Activated CD4-positive, alpha-beta memory T cell treated with anti-CD3 and anti-CD28 coated beads, Interleukin-2, amount 10 ng/mL, durations not matched to agents 7 days and 5 days (primary cell): ENCODE data around the gene SETD2. TPM values are rescaled to one million over a fixed set of nuclear protein-coding genes. Genes with fewer than 3 reads are reported as not detected.

Source experiments
- CTCF ChIA-PET: fragments of 350-600 bp; sonication (Branson Sonifier 250); formaldehyde crosslinking; loops from one replicate; lab custom pipeline; 2021; ENCODE audit warnings: antibody characterized with exemption, inconsistent platforms; lab: Charles Lee
- POLR2A ChIA-PET: fragments of 350-600 bp; sonication (Branson Sonifier 250); formaldehyde crosslinking; loops from one replicate; lab custom pipeline; 2021; ENCODE audit warnings: antibody characterized with exemption; lab: Charles Lee
- DNase-seq: peaks from one replicate; pipeline ENCODE4 v3.0.0-alpha.2; 2020
- H3K27ac Mint-ChIP-seq: one replicate; pipeline ENCODE4 v1.8.0; 2021; ENCODE audit warnings: mild to moderate bottlenecking, mixed read lengths
- H3K27me3 Mint-ChIP-seq: one replicate; pipeline ENCODE4 v1.8.0; 2021; ENCODE audit warnings: mixed read lengths
- H3K36me3 Mint-ChIP-seq: one replicate; pipeline ENCODE4 v1.8.0; 2021; ENCODE audit warnings: low read depth, mixed read lengths
- H3K4me1 Mint-ChIP-seq: one replicate; pipeline ENCODE4 v1.8.0; 2021; ENCODE audit warnings: mixed read lengths
- H3K4me3 Mint-ChIP-seq: one replicate; pipeline ENCODE4 v1.8.0; 2021; ENCODE audit warnings: mild to moderate bottlenecking, mixed read lengths
- H3K9me3 Mint-ChIP-seq: one replicate; pipeline ENCODE4 v1.8.0; 2021; ENCODE audit warnings: mixed read lengths
- total RNA-seq, 2 experiments: library from RNA; stranded (reverse); gene quantifications; one replicate each; pipeline ENCODE4 v1.2.3, GENCODE V29; 2021

Gene SETD2
- total RNA-seq, 2 experiments from 2014 or later, result 37.4 to 41.5 TPM

DNA sequence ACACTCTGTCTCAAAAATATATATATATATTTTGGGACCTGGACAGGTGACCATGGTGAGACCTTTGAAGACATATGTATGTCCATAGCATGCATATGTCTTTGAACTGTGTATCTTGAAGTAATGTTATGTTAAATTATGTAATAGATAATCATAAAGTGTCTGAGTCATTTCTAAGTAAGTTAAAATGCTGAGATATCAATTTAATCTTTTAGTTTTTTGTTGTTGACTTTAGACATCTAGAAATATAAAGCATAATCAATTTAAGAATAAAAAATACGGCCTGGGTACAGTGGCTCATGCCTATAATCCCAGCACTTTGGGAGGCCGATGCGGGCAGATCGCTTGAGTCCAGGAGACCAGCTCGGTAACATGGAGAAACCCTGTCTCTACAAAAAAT lies 12.7 kb upstream of the SETD2 start:
- POLR2A ChIA-PET, result no interaction called here
- peaks cover 7% of the 10 kb centered on the region for H3K4me1 Mint-ChIP-seq
- H3K27ac Mint-ChIP-seq, result no peak overlapping the region
- H3K4me3 Mint-ChIP-seq, result no peak overlapping the region
- H3K9me3 Mint-ChIP-seq, result no peaks in the 10 kb centered on the region
- peaks cover 3% of the 10 kb centered on the region for H3K36me3 Mint-ChIP-seq
- CTCF ChIA-PET, result interaction anchor here (1.0 kb wide), 1 partner anchor 12 kb away, joined by 3 read pairs; no protein-coding TSS in a partner anchor
- DNase-seq, result no peak
- no peaks in the 10 kb centered on the region for H3K27me3 Mint-ChIP-seq

DNA sequence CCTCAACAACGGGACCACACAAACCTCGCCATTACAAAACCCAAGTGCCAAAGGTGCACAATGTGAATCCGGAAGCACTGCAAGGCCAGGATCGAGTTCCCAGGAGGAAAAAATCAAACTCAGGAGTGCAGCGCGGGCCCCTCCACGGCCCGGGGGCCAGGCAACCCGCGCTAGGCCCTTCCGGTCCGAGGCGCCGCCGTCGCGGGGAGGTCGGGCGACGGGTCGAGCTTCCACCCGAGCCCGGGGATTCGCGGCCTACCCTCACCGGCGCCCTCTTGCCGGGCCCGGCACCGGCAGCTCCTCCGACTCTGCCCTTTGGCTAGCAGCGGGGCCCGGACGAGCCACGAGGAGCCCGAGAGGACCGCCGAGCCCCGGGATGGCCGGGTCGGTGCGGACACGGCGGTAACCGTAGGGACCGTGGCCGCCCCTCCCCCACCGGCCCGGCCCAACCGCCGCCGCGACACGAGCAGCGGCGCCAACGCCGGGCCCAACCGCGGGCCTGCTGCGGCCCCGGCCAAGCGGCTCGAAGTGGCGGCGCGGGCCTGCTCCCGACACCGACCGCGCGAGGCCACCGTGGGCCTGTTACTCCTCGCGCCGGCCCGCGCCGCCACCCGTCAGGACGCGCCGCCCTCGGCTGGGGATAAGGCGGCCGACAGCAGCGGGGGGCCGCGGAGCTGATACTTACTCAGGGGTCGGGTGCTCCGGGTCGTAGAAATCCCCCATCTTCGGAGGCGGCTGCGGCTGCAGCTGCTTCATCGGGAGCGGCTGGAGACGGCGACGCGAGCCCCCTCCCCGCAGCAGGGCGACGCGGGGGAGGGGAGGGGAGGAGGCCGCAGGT lies 525 bp downstream of the SETD2 start:
- Mint-ChIP-seq H3K9me3 (no peaks in the 10 kb centered on the region), H3K36me3 (peaks cover 34% of the 10 kb centered on the region), H3K27ac (peak overlapping the region; percentile 98), H3K27me3 (no peaks in the 10 kb centered on the region), H3K4me3 (peak overlapping the region; percentile 92), H3K4me1 (peaks cover 52% of the 10 kb centered on the region)
- peak; percentile 66 for DNase-seq
- ChIA-PET CTCF (interaction anchor here (0.7 to 2.1 kb wide), 6 partner anchors 22 to 626 kb away, joined by 3 to 10 read pairs (median 4); partner anchors contain the start of gene PTPN23), POLR2A (interaction anchor here (0.8 to 2.9 kb wide), 21 partner anchors 11 to 312 kb away, joined by 3 to 16 read pairs (median 4); partner anchors contain the start of genes KIF9, KLHL18, NBEAL2 and PTPN23)

DNA sequence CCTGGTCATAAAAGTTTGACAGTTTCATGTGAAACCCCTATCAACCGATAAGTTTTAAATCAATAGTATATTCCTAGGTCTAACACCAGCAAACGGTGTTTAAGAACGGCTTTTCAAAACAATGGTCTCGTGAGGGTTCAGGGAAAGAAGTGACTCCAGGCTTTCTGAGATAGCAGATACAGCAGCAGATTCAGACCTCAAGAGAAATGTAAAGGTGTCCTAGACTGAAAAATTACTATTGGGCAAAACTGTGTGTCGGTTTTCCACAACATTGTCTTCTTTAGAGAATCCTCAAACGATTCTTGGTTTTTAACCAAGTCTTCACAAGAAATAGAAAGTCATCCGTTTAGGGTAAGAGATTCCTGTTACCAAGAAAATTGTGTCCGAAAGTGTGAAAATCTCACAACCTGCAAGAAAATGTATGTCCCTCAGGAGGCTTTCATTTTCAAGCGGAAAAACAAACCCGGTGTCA lies 1.2 kb downstream of the SETD2 start:
- ChIA-PET POLR2A (interaction anchor here (0.8 to 2.9 kb wide), 10 partner anchors 16 to 313 kb away, joined by 3 to 16 read pairs (median 4); partner anchors contain the start of genes KIF9, KLHL18, PTPN23 and SCAP), CTCF (interaction anchor here (1.4 kb wide), 1 partner anchor 45 kb away, joined by 3 read pairs; no protein-coding TSS in a partner anchor)
- Mint-ChIP-seq H3K27me3 (no peaks in the 10 kb centered on the region), H3K4me3 (peak overlapping the region; percentile 92), H3K4me1 (peaks cover 54% of the 10 kb centered on the region), H3K9me3 (no peaks in the 10 kb centered on the region), H3K27ac (peak overlapping the region; percentile 98), H3K36me3 (peaks cover 34% of the 10 kb centered on the region)
- DNase-seq, result no peak

DNA sequence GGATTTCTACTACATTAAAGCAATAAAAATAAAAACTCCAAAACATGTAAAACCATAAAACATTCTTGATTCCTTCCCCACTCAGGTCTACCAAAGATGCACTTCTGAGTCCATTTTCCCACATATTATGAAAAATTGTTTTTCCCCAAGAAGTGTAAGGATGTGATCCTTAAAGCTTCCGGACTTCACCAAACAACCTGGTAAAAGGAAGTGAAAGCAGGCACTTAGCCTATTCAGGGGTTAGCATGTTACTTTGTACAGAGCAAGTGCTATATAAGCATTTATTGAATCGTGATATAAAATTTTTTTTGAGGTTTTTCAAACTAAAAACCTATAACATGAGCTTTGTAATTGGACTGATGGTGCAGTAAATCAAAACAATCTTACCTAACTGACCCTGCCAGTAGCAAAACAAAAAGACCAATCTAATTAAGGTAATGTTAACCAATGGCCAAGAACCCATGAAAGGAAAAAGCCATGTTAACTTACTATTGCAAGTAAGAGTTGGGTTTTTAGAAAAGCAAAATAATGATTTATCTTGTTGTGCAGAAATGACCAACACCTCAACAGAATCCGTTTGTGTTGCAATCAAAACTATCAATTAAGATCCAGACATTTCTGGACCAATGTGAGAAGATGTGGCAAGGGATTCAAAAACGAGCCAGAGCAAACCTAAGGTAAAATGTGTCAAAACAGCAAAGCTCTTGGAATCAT lies 1.8 kb downstream of the SETD2 start:
- peaks cover 54% of the 10 kb centered on the region for H3K4me1 Mint-ChIP-seq

GRCh38 chr3:47159820-47160219 lies 4.1 kb downstream of the SETD2 start:
- CTCF ChIA-PET, result no interaction called here
- H3K4me1 Mint-ChIP-seq, result peaks cover 42% of the 10 kb centered on the region
- H3K4me3 Mint-ChIP-seq, result no peak overlapping the region

More for the DNA sequence above, 1.8 kb downstream of the SETD2 start:
- ChIA-PET CTCF (no interaction called here), POLR2A (interaction anchor here (1.1 to 1.7 kb wide), 3 partner anchors 19 to 253 kb away, joined by 3 to 4 read pairs (median 4); no protein-coding TSS in a partner anchor)
- peak overlapping the region; percentile 98 for H3K27ac Mint-ChIP-seq
- H3K4me3 Mint-ChIP-seq, result peak overlapping the region; percentile 92
- H3K27me3 Mint-ChIP-seq, result no peaks in the 10 kb centered on the region
- DNase-seq, result no peak
- H3K9me3 Mint-ChIP-seq, result no peaks in the 10 kb centered on the region
- peaks cover 34% of the 10 kb centered on the region for H3K36me3 Mint-ChIP-seq

DNA sequence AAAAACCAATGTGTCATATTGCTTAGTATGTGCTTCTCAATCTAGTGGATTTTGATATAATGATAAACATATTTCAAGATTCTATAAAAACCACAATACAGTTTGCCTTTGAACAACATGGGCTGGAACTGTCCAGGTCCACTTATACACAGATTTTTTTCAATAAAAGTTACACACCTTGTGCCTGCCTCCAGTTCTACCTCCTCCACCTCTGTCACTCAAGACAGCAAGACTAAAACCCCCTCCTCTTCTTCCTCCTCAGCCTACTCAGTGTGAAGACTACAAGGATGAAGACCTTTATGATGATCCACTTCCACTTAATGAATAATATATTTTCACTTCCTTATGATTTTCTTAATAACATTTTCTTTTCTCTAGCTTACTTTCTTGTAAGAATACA lies 5.7 kb downstream of the SETD2 start:
- H3K4me3 Mint-ChIP-seq, result no peak overlapping the region
- peaks cover 25% of the 10 kb centered on the region for H3K36me3 Mint-ChIP-seq
- no peaks in the 10 kb centered on the region for H3K9me3 Mint-ChIP-seq
- ChIA-PET CTCF (interaction anchor here (0.6 kb wide), 1 partner anchor 43 kb away, joined by 4 read pairs; no protein-coding TSS in a partner anchor), POLR2A (interaction anchor here (0.6 kb wide), 1 partner anchor 15 kb away, joined by 4 read pairs; no protein-coding TSS in a partner anchor)
- no peak for DNase-seq
- H3K27ac Mint-ChIP-seq, result no peak overlapping the region
- peaks cover 41% of the 10 kb centered on the region for H3K4me1 Mint-ChIP-seq
- H3K27me3 Mint-ChIP-seq, result no peaks in the 10 kb centered on the region

More at GRCh38 chr3:47159820-47160219, 4.1 kb downstream of the SETD2 start:
- DNase-seq, result no peak
- POLR2A ChIA-PET, result no interaction called here
- H3K9me3 Mint-ChIP-seq, result no peaks in the 10 kb centered on the region
- peaks cover 31% of the 10 kb centered on the region for H3K36me3 Mint-ChIP-seq
- H3K27ac Mint-ChIP-seq, result no peak overlapping the region
- no peaks in the 10 kb centered on the region for H3K27me3 Mint-ChIP-seq

- POLR2A ChIA-PET, result no interaction called here
- H3K4me3 Mint-ChIP-seq, result no peak overlapping the region
- H3K27me3 Mint-ChIP-seq, result no peaks in the 10 kb centered on the region
- no peaks in the 10 kb centered on the region for H3K9me3 Mint-ChIP-seq
- H3K27ac Mint-ChIP-seq, result no peak overlapping the region
- H3K4me1 Mint-ChIP-seq, result peaks cover 39% of the 10 kb centered on the region
- CTCF ChIA-PET, result interaction anchor here (1.0 kb wide), 1 partner anchor 9 kb away, joined by 3 read pairs; no protein-coding TSS in a partner anchor
- peaks cover 20% of the 10 kb centered on the region for H3K36me3 Mint-ChIP-seq
- DNase-seq, result no peak
Observed at GRCh38 chr3:47156396-47156795, 7.5 kb downstream of the SETD2 start.

GRCh38 chr3:47152578-47152977 lies 11.3 kb downstream of the SETD2 start:
- peaks cover 20% of the 10 kb centered on the region for H3K4me1 Mint-ChIP-seq

GRCh38 chr3:47151836-47152235 lies 12.1 kb downstream of the SETD2 start:
- H3K9me3 Mint-ChIP-seq, result no peaks in the 10 kb centered on the region
- peaks cover 6% of the 10 kb centered on the region for H3K36me3 Mint-ChIP-seq
- CTCF ChIA-PET, result no interaction called here
- DNase-seq, result no peak
- no peak overlapping the region for H3K4me3 Mint-ChIP-seq
- peaks cover 20% of the 10 kb centered on the region for H3K4me1 Mint-ChIP-seq
- POLR2A ChIA-PET, result interaction anchor here (1.1 kb wide), 1 partner anchor 12 kb away, joined by 5 read pairs; the partner anchor contains the start of gene SETD2
- H3K27me3 Mint-ChIP-seq, result no peaks in the 10 kb centered on the region
- H3K27ac Mint-ChIP-seq, result no peak overlapping the region

More at GRCh38 chr3:47152578-47152977, 11.3 kb downstream of the SETD2 start:
- peaks cover 6% of the 10 kb centered on the region for H3K36me3 Mint-ChIP-seq
- ChIA-PET CTCF (interaction anchor here (0.6 to 1.1 kb wide), 2 partner anchors 12 to 847 kb away, joined by 3 to 5 read pairs; no protein-coding TSS in a partner anchor), POLR2A (interaction anchor here (1.1 kb wide), 1 partner anchor 11 kb away, joined by 5 read pairs; the partner anchor contains the start of gene SETD2)
- H3K27ac Mint-ChIP-seq, result no peak overlapping the region
- H3K27me3 Mint-ChIP-seq, result no peaks in the 10 kb centered on the region
- no peak for DNase-seq
- no peak overlapping the region for H3K4me3 Mint-ChIP-seq
- no peaks in the 10 kb centered on the region for H3K9me3 Mint-ChIP-seq

DNA sequence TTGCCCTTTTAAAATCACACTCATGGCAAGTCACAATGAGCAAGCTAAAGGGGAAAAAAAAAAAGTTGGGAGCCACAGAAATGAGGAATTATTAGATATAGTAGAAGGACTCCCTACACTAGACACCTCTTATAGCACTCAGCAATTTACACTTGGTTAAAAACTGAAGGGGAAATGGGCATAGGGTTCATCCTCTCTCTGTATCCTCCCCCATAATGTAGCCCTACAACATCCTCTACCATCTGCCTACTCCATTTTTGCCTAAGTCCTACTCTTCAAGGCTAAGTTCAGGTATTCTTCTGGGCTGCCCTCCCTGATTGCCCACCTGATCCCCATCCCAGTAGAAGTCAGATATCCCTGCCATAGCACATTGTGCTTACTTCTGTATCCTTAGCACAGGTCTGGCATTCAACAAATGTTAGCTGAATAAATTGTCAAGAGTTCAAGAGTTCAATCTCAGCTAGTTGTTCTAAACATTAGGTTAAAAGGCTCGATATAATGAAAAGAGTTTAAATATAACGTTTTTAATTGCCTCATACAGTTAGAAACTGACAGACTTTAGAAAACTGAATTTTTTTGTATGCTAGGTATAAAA lies 14.5 kb downstream of the SETD2 start:
- H3K27ac Mint-ChIP-seq, result no peak overlapping the region
- POLR2A ChIA-PET, result interaction anchor here (0.9 kb wide), 1 partner anchor 15 kb away, joined by 4 read pairs; the partner anchor contains the start of gene SETD2
- no peak overlapping the region for H3K4me3 Mint-ChIP-seq
- no peaks in the 10 kb centered on the region for H3K27me3 Mint-ChIP-seq
- CTCF ChIA-PET, result no interaction called here
- no peak for DNase-seq
- H3K9me3 Mint-ChIP-seq, result no peaks in the 10 kb centered on the region
- peaks cover 6% of the 10 kb centered on the region for H3K36me3 Mint-ChIP-seq
- H3K4me1 Mint-ChIP-seq, result peaks cover 17% of the 10 kb centered on the region

DNA sequence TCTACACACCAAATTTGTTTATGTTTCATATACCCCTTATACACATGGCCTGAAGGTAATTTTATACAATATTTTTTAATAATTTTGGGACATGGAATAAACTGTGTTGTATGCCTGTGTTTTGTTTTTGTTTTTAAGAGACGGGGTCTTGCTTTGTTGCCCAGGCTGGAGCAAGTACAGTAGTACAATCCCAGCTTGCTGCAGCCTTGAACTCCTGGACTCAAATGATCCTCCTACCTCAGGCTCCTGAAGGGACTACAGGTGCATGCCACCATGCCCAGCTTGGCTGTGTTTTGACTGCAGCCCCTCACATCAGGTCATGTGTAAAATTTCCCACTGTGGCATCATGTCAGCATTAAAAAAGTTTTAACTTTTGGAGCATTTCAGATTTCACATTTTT lies 18.6 kb downstream of the SETD2 start:
- H3K27ac Mint-ChIP-seq, result no peak overlapping the region
- POLR2A ChIA-PET, result no interaction called here
- H3K27me3 Mint-ChIP-seq, result no peaks in the 10 kb centered on the region
- CTCF ChIA-PET, result no interaction called here
- H3K4me1 Mint-ChIP-seq, result peaks cover 24% of the 10 kb centered on the region
- DNase-seq, result no peak
- H3K9me3 Mint-ChIP-seq, result no peaks in the 10 kb centered on the region
- no peak overlapping the region for H3K4me3 Mint-ChIP-seq
- no peaks in the 10 kb centered on the region for H3K36me3 Mint-ChIP-seq

DNA sequence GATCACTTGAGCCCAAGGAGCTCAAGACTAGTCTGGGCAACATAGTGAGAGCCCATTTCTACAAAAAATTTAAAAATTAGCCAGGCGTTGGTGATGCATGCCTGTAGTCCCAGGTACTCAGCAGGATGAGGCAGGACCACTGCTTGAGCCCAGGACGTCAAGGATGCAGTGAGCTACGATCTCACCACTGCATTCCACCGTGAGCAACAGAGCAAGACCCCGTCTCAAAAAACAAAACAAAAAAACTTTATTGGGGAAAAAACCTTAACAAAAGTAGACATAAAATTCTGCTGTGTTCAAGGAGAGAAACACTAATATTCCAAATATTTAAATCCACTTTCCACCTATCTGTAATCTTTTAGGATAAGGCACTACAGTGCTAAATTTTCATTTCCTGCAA lies 20.8 kb downstream of the SETD2 start:
- Mint-ChIP-seq H3K36me3 (peaks cover 5% of the 10 kb centered on the region), H3K9me3 (no peaks in the 10 kb centered on the region), H3K27ac (no peak overlapping the region), H3K27me3 (no peaks in the 10 kb centered on the region), H3K4me1 (peaks cover 22% of the 10 kb centered on the region), H3K4me3 (no peak overlapping the region)
- ChIA-PET POLR2A (interaction anchor here (0.6 to 2.3 kb wide), 3 partner anchors 15 to 21 kb away, joined by 3 to 9 read pairs (median 4); partner anchors contain the start of gene SETD2), CTCF (no interaction called here)
- DNase-seq, result no peak
